Stimulated activated CD8-positive, alpha-beta memory T cell treated with anti-CD3 and anti-CD28 coated beads, Interleukin-7, amount 100 ng/mL, for 48 hours (primary cell): Measurements from ENCODE around the gene PCDH10.
"Not testable (repeated sequence)": the region's sequence is repeated elsewhere in the genome, so short reads cannot be mapped to it uniquely, and the experiment has no call there.

Experiments used
- DNase-seq, 2 donors: peaks; one replicate each; pipeline ENCODE4 v3.0.0-alpha.2; 2020; ENCODE audit warnings: low read depth in 1 of 2; ENCODE audit errors: extremely low read depth in 1 of 2

The PCDH10 gene

GRCh38 chr4:133208694-133209285 lies 59.7 kb downstream of the PCDH10 start:
- DNase-seq = no peak

GRCh38 chr4:133233922-133234321 lies 84.8 kb downstream of the PCDH10 start:
- DNase-seq = no peak

GRCh38 chr4:133240451-133240850 lies 91.4 kb downstream of the PCDH10 start:
- DNase-seq = not testable (repeated sequence)
